Right atrium auricular region (tissue), 2 donors: ENCODE measurements around the gene ORC5. TPM values are rescaled to one million over a fixed set of nuclear protein-coding genes. Genes with fewer than 3 reads are reported as not detected.

Experiments
- DNase-seq: peaks from one replicate; pipeline ENCODE4 v3.0.0-alpha.2; 2019; ENCODE audit warnings: low spot score
- H3K27ac ChIP-seq, 2 donors: fragments of 200-600 bp; sonication (generic); 1 replicate in 1 of 2; 2 replicates in 1 of 2; pipeline ENCODE4 v1.5.1; 2016 to 2019
- H3K27me3 ChIP-seq, 2 donors: fragments of 200-600 bp; sonication (generic); one replicate each; pipeline versions ENCODE4 v1.5.1 to v1.6.0; 2017 to 2019
- H3K36me3 ChIP-seq: fragments of 200-600 bp; sonication (generic); one replicate; pipeline ENCODE4 v1.5.1; 2016
- H3K4me1 ChIP-seq, 2 donors: fragments of 200-600 bp; sonication (generic); one replicate each; pipeline versions ENCODE4 v1.5.1 to v1.6.0; 2017 to 2019
- H3K4me3 ChIP-seq, 2 donors: fragments of 200-600 bp; sonication (generic); 1 replicate in 1 of 2; 2 replicates in 1 of 2; pipeline ENCODE4 v1.5.1; 2017 to 2019; ENCODE audit warnings: mild to moderate bottlenecking in 1 of 2, moderate library complexity in 1 of 2
- H3K9me3 ChIP-seq, 2 donors: fragments of 200-600 bp; sonication (generic); one replicate each; pipeline ENCODE4 v1.5.1; 2019
- CTCF ChIP-seq, 2 donors: fragments of 200-600 bp; sonication (generic); IDR thresholded peaks; one replicate each; pipeline ENCODE4 v1.5.1; 2019; ENCODE audit warnings: antibody characterized with exemption in 2 of 2
- total RNA-seq, 2 donors: library from RNA; depleted of rRNA; stranded (reverse); fragments of >200 nt; gene quantifications; one replicate each; pipeline ENCODE4 v1.1.0, GENCODE V29; 2016

Gene ORC5
- total RNA-seq, 2 donors from 2014 or later = 5.5 to 11.9 TPM

- H3K9me3 ChIP-seq = no peaks in the 10 kb centered on the region
- H3K36me3 ChIP-seq = no peaks in the 10 kb centered on the region
- TF ChIP-seq CTCF (IDR thresholded peaks at IDR 0.05) = no peak
- no peaks in the 10 kb centered on the region for H3K27me3 ChIP-seq
- no peak for DNase-seq
- H3K4me1 ChIP-seq = no peaks in the 10 kb centered on the region
- H3K27ac ChIP-seq = no peak overlapping the region
- no peak overlapping the region for H3K4me3 ChIP-seq
Observed at GRCh38 chr7:104149822-104150221, 58.0 kb downstream of the ORC5 start.

GRCh38 chr7:104142147-104142546, 65.7 kb downstream of the ORC5 start:
- Histone ChIP-seq H3K27ac (no peak overlapping the region), H3K9me3 (no peaks in the 10 kb centered on the region), H3K36me3 (no peaks in the 10 kb centered on the region), H3K4me3 (no peak overlapping the region), H3K27me3 (no peaks in the 10 kb centered on the region), H3K4me1 (no peaks in the 10 kb centered on the region)
- no peak for TF ChIP-seq CTCF (IDR thresholded peaks at IDR 0.05)
- DNase-seq = no peak

GRCh38 chr7:104137971-104138370, 69.8 kb downstream of the ORC5 start:
- TF ChIP-seq CTCF (IDR thresholded peaks at IDR 0.05) = no peak
- H3K9me3 ChIP-seq = no peaks in the 10 kb centered on the region
- no peak for DNase-seq
- H3K27ac ChIP-seq = no peak overlapping the region
- no peak overlapping the region for H3K4me3 ChIP-seq
- no peaks in the 10 kb centered on the region for H3K36me3 ChIP-seq
- H3K4me1 ChIP-seq = no peaks in the 10 kb centered on the region
- H3K27me3 ChIP-seq = no peaks in the 10 kb centered on the region

GRCh38 chr7:104137511-104137910, 70.3 kb downstream of the ORC5 start:
- no peak for TF ChIP-seq CTCF (IDR thresholded peaks at IDR 0.05)
- Histone ChIP-seq H3K27me3 (no peaks in the 10 kb centered on the region), H3K27ac (no peak overlapping the region), H3K9me3 (no peaks in the 10 kb centered on the region), H3K4me3 (no peak overlapping the region), H3K36me3 (no peaks in the 10 kb centered on the region), H3K4me1 (no peaks in the 10 kb centered on the region)
- no peak for DNase-seq

- no peak overlapping the region for H3K27ac ChIP-seq
- no peaks in the 10 kb centered on the region for H3K27me3 ChIP-seq
- peaks cover 4% of the 10 kb centered on the region for H3K36me3 ChIP-seq
- no peak for DNase-seq
- no peak overlapping the region for H3K4me3 ChIP-seq
- H3K4me1 ChIP-seq = no peaks in the 10 kb centered on the region
- TF ChIP-seq CTCF (IDR thresholded peaks at IDR 0.05) = no peak
- no peaks in the 10 kb centered on the region for H3K9me3 ChIP-seq
Observed at GRCh38 chr7:104136981-104137380, 70.8 kb downstream of the ORC5 start.

GRCh38 chr7:104136561-104136960, 71.3 kb downstream of the ORC5 start:
- Histone ChIP-seq H3K27me3 (no peaks in the 10 kb centered on the region), H3K9me3 (no peaks in the 10 kb centered on the region), H3K36me3 (peaks cover 5% of the 10 kb centered on the region), H3K27ac (no peak overlapping the region), H3K4me3 (no peak overlapping the region), H3K4me1 (no peaks in the 10 kb centered on the region)
- no peak for TF ChIP-seq CTCF (IDR thresholded peaks at IDR 0.05)
- no peak for DNase-seq
